NCI-H1105 treated with DMSO at 0.1 percent for 48 hours (cell line): ENCODE data around the gene MED22.

ENCODE experiments used
- DNase-seq: peaks from one replicate; lab custom pipeline; 2025; lab: John Stamatoyannopoulos, UW

MED22 gene

GRCh38 chr9:133355881-133356357 is 8.0 kb upstream of the MED22 start:
- no peak for DNase-seq

- DNase-seq, result no peak
These were observed 6.8 kb upstream of the MED22 start for GRCh38 chr9:133354766-133355165.

DNA sequence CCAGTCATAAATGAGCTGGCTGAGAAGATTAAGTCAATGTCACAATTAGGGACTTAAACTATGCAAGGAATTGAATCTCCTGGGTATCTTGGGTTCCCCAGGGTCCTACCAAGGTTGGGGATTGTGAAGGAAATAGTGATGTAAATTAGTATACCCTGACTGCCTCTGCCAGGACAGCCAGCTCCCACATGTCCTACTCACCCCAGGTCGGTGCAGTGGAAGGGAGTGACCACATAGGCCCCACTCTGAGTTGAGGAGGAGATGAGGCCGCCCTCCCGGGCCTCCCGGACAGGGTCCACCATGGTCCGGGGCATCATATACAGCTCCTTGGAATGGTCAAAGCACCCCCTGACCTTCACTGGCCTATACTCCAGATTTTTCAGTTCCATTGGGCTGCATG is 5.6 kb upstream of the MED22 start:
- DNase-seq, result no peak

DNA sequence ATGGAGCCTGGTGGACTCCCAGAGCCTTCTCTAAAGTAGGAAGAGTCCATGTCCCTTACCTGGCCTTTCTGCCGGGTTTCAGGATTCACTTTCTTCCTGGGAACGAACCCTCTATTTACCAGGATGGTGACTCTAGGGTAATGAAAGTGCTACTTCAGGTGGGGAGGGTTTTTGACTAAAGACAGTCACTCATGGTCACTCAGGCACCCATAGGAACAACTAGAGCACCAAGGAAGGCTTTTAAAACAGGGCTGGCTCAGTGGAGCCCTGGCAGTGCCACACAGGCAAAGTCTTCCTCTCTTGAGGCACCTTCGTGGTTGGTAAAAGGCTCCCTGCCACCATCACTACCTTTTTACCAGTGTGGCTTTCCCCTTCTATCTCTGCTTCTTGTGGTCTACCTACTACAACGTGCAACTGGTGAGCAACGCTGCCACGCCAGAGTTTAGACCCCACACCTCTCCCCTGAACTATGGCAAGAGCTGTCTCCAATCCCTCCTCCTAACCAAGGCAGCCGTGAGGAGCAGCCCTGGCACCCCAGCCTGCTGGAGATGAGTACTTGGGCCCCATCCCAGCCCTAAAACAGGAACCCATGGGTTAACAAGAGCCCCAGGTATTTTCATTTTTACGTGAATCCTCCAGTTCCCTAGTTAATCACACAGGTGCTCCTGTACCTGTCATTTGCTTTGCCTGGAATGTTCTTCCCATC is 4.9 kb upstream of the MED22 start:
- no peak for DNase-seq

GRCh38 chr9:133351908-133352634 is 4.1 kb upstream of the MED22 start:
- DNase-seq, result no peak

GRCh38 chr9:133351526-133351907 is 3.6 kb upstream of the MED22 start:
- DNase-seq, result no peak

GRCh38 chr9:133349965-133350616 is 2.2 kb upstream of the MED22 start:
- DNase-seq, result no peak

- DNase-seq, result no peak
These were observed 1.0 kb upstream of the MED22 start for GRCh38 chr9:133348718-133349573.

DNA sequence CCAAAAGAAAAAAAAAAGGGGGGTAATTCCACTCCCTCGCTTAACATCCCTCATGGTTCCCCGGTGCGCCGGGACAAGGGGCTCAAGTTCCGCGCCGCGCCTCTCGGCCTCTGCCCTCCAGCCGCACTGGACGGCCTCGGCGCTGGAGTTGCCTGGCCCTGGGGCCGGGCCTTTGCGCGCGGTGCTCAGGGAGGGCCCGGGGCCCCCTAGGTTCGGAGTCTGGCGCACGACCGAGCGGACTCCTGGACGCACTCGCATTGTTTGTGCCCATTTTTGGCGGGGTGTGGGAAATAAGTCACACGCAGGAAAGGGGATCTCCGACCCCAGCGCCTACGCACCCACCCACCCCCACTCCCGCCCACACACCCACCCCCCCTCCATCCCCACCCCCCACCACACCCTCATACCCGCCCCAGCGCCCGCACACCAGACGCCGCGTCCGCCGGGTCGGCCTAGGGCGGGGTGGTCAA is 381 bp downstream of the MED22 start:
- DNase-seq, result peak; percentile 17

GRCh38 chr9:133346021-133346785 is 1.7 kb downstream of the MED22 start:
- DNase-seq, result no peak

- DNase-seq, result no peak
These were observed 2.3 kb downstream of the MED22 start for GRCh38 chr9:133345596-133345995.

DNA sequence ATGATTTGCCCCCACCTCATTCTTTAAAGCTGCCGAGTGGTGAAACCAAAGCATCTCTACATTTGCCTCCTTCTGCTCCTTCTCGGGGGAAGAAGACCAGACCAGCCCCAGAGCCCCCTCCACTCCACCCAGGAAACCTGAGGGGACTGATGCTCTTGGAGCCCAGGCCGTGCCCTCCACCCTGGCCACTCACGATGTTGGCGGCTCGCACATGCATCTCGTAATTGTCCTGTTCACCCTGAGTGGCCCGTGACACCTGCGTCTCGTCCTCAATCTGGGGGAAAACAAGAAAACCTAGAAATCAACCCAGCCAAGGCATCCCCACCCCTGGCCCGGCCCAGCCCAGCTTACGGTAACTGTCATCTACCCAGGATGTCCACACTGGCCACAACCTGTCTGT is 3.0 kb downstream of the MED22 start:
- DNase-seq, result no peak

- no peak for DNase-seq
These were observed 3.9 kb downstream of the MED22 start for GRCh38 chr9:133344071-133344470.

GRCh38 chr9:133342570-133342969 is 5.4 kb downstream of the MED22 start:
- DNase-seq, result no peak

- DNase-seq, result no peak
These were observed 5.9 kb downstream of the MED22 start for GRCh38 chr9:133342069-133342406.

DNA sequence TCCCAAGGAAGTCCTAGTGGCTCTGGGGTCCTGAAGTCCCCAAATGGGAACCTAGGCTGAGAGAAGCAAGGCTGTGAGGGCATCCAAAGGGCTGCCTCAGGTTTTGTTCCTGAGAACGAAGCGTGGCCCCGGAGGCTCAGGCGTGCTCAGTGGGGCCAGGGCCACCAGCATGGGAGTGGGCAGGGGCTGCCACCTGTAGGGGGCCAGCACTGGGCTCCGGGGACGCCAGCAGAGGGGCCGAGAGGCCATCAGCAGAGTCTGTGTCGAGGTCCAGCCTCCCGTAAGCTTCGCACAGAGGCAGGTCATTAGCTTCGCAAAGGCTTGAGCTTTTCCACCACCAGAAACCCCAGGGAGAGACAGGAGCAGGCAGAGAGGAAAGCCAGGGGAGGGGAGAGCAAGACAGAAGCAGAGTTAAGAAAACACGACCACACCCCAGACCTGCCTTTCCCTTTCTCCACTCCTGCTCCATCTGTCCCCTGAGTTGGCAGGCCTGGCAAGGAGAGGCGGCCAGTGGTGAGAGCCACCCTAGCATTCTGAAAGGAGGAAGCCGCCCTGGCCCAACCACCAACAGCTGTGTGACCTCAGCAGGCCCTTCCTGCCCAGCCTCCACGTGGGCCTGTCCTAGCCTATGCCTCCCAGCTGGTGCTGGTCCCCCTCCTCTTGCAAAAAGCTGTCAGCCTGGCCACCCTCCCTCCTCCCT is 6.4 kb downstream of the MED22 start:
- DNase-seq, result no peak

DNA sequence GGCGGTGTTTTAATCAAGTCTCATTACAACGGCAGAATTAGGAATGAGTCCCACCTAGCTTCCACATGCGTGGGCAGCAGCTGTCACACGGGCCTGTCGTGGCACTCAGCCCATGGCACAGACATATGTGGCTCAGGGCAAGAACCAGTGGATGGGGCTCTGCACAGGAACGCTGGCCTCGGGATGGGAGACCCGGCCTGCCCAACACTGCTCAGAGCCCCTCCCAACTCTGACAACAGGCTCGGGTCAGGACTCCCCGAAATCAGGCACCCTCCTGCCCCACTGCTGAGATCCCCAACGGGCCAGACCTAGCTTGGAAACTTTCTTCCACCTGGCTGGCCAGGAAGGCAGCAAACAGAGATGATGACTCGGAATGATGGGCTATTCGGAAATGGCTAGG is 7.0 kb downstream of the MED22 start:
- no peak for DNase-seq

DNA sequence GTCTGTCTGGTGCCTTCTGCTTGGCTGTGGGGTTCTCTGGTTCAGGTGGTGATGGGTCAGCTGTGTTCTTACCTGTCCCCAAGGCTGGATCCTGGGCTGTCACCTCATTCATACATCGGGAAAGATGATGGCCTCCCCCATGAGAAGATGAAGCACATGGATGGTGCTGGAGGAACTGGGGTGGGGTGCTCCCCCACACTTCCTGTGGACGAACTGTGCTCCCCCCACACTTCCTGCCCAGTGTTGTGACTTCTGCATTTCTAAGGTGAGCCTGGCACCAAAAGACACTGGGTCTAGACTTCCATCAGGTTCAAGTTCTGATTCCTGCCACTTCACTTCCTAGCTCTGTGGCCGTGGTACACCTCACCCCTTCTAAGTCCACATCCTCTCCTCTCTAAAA is 7.7 kb downstream of the MED22 start:
- DNase-seq, result no peak

GRCh38 chr9:133339641-133340040 is 8.3 kb downstream of the MED22 start:
- no peak for DNase-seq

GRCh38 chr9:133335924-133336811 is 11.8 kb downstream of the MED22 start, which contains the start of gene SURF6:
SURF6 (minus strand) TSS chr9:133336188; CDS start chr9:133336132, 56 bp downstream.
- DNase-seq, result peak; percentile 87
